ENCODE data around the gene GGCX. TPM values are rescaled to one million over a fixed set of nuclear protein-coding genes. Genes with fewer than 3 reads are reported as not detected.
A peak's percentile ranks its signal among the peaks of the same experiment; 100 is the strongest.

GGCX gene
- total and polyA plus RNA-seq, 9 of the 15 experiments (the other 6 are each of a cell fraction or from before 2014, with no cell fraction given): 14.4 to 47.1 (median 28.1) TPM

- H3K9ac ChIP-seq (ENCODE audit: insufficient read depth in 1 of 2, low read depth in 2 of 2, low read length in 2 of 2): peak overlapping the region in 1 of 2 experiments; percentile 72; a peak in 1 of 4 replicates
- no peak overlapping the region for H3K4me3 ChIP-seq
- ChIA-PET POLR2A (interaction anchor here (0.6 to 2.7 kb wide), 4 partner anchors 10 to 17 kb away, joined by 3 to 25 read pairs (median 3); partner anchors contain the start of genes TMEM150A and VAMP8), CTCF (ENCODE audit: low intra/inter-chr PET ratio) (no interaction called here)
- no peak overlapping the region for H2AFZ ChIP-seq (ENCODE audit: low read depth, low read length)
- H4K20me1 ChIP-seq (replicated peaks; ENCODE audit: control insufficient read depth, insufficient read depth, low read length): no peaks in the 10 kb centered on the region
- intact Hi-C loops (cut with micrococcal nuclease) (no loop called here), in situ Hi-C loops (cut with MboI) (no loop called here)
- FAIRE-seq (no peak), DNase-seq (ENCODE audit: extremely low read depth in 1 of 4, low spot score in 3 of 4) (no peak), ATAC-seq (no peak)
- no peak overlapping the region for H3K4me2 ChIP-seq (ENCODE audit: insufficient read depth, low read length)
- H3K9me3 ChIP-seq (replicated peaks; ENCODE audit: control insufficient read depth, insufficient read depth, low read depth, low read length): no peaks in the 10 kb centered on the region
- H3K27ac ChIP-seq (ENCODE audit: extremely low read depth, low read depth, low read length): no peak overlapping the region
- peaks cover 27 to 32% of the 10 kb centered on the region in 2 experiments for H3K4me1 ChIP-seq (replicated peaks in 1 of 2; ENCODE audit: control insufficient read depth in 2 of 2, insufficient read depth in 2 of 2, low read length in 2 of 2)
- no peaks in the 10 kb centered on the region for H3K27me3 ChIP-seq (ENCODE audit: control insufficient read depth in 2 of 2, insufficient read depth in 2 of 2, low read length in 2 of 2)
- WGBS (ENCODE audit: insufficient coverage, low coverage, missing lambda C conversion rate): 42% methylated on average over 2 of the region's 2 CpGs
- H3K79me2 ChIP-seq (ENCODE audit: control insufficient read depth, insufficient read depth, low read length): peaks cover 13% of the 10 kb centered on the region
- no peaks in the 10 kb centered on the region for H3K36me3 ChIP-seq (ENCODE audit: control insufficient read depth, insufficient read depth, low read length)
- no TSS peak for BruUV-seq (replicated peaks)
- H3K9me1 ChIP-seq (ENCODE audit: control insufficient read depth, insufficient read depth, low read length): peaks cover 4% of the 10 kb centered on the region
- TF ChIP-seq GATAD2A (IDR thresholded peaks at IDR 0.05): no peak
- no peak for TF ChIP-seq ZFX (CRISPR knock-in tag; IDR thresholded peaks at IDR 0.05)
- TF ChIP-seq AFF1 (IDR thresholded peaks at IDR 0.05; ENCODE audit: low read depth in 1 of 2, partially characterized antibody in 2 of 2): no peak
- TF ChIP-seq ZNF318 (IDR thresholded peaks at IDR 0.05; ENCODE audit: borderline replicate concordance in 1 of 2, low read depth in 1 of 2): no peak
- no peak for TF ChIP-seq RAD21 (CRISPR knock-in tag; conservative IDR thresholded peaks at IDR 0.05 in 1 of 2, IDR thresholded peaks at IDR 0.05 in 1 of 2)
- no peak for TF ChIP-seq PHF21A (IDR thresholded peaks at IDR 0.05; ENCODE audit: borderline replicate concordance, low read depth)
- no peak for TF ChIP-seq E2F6 (IDR thresholded peaks at IDR 0.05; ENCODE audit: borderline replicate concordance in 1 of 2, extremely low read depth in 1 of 2, insufficient read depth in 1 of 2, insufficient read length in 1 of 2, low read depth in 1 of 2, low read length in 1 of 2, poor library complexity in 1 of 2, severe bottlenecking in 1 of 2)
Measured at GRCh38 chr2:85590950-85591349, 29.7 kb upstream of the GGCX start.

All from K562 (cell line).